A172 (cell line): Measurements from ENCODE around the gene SBNO2. TPM values are rescaled to one million over a fixed set of nuclear protein-coding genes. Genes with fewer than 3 reads are reported as not detected.

Source experiments
- DNase-seq: peaks from one replicate; pipeline ENCODE4 v3.0.0-alpha.2; 2015; ENCODE audit warnings: low spot score
- total RNA-seq: library from RNA; depleted of rRNA; stranded (reverse); fragments of >200 nt; shearing (Covaris generic); gene quantifications from 2 replicates; pipeline ENCODE4 v1.2.3, GENCODE V29; 2014; rRNA removed

The SBNO2 gene
- total RNA-seq, 1 experiment from 2014 or later, result 51.1 TPM

- DNase-seq, result no peak
These were observed 110.8 kb downstream of the SBNO2 start for GRCh38 chr19:1063030-1063908.

DNA sequence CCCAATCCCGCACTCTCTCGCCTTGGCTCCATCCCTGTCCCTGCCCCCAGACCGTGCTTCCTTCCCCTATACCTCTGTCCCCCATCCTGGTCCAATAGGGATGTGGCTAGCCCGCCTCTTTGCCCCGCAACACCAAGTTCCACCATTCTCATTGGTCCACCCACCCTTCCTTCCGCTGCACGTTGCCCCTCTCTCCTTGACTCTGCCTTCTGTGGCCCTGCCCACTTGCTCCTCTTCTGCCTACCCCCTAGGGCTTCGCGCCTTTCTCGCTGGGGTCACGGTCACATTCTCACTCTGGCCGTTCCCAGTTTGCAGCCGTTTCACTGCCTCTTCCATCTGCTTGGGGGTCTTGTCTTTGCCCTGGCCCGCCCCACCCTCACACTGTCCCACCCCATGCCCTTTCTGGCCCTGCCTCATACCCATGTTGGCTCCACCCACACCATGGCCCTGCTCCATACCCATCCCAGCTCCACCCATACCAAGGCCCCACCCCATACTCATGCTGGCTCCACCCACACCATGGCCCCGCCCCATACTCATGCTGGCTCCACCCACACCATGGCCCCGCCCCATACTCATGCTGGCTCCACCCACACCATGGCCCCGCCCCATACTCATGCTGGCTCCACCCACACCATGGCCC lies 111.6 kb downstream of the SBNO2 start:
- no peak for DNase-seq

GRCh38 chr19:1061987-1062386 lies 112.1 kb downstream of the SBNO2 start:
- DNase-seq, result no peak

DNA sequence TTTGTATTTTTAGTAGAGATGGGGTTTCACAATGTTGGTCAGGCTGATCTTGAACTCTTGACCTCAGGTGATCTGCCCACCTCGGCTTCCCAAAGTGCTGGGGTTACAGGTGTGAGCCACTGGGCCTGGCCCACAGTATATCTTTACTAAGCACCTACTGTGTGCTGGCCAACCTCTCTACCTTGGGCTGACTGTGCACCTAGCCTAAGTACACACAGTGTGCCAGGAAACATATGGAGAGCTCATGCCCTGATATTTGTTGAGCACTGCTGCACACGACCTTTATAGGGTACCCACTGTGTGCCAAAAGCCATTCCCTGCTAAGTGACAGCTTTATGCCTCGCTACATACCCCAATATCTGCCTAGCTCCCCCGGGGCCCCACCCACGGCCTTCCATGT lies 113.4 kb downstream of the SBNO2 start:
- no peak for DNase-seq

GRCh38 chr19:1058112-1058511 lies 116.0 kb downstream of the SBNO2 start:
- no peak for DNase-seq

Other genes with a start within 250 kb of the SBNO2 start
- 2.4 and 4.4 TPM in 2 replicates for gene ARID3A, start 248.2 kb downstream of the SBNO2 start, total RNA-seq
- 41.8 and 42.6 TPM in 2 replicates for gene WDR18, start 189.9 kb downstream of the SBNO2 start, total RNA-seq
- 0.38 TPM in 1 of 2 replicates, not detected in the other for gene GRIN3B, start 173.8 kb downstream of the SBNO2 start, total RNA-seq
- gene TMEM259, start 153.1 kb downstream of the SBNO2 start, total RNA-seq, result 104 and 131 TPM in 2 replicates
- gene RNU6-2, start 152.7 kb downstream of the SBNO2 start, total RNA-seq, result not detected in 2 replicates
- gene CNN2, start 147.7 kb downstream of the SBNO2 start, total RNA-seq, result 219 and 243 TPM in 2 replicates
- gene ABCA7, start 134.2 kb downstream of the SBNO2 start, total RNA-seq, result 5.1 and 8.6 TPM in 2 replicates
- gene ARHGAP45, start 107.1 kb downstream of the SBNO2 start, total RNA-seq, result 3.1 and 4.9 TPM in 2 replicates
- gene POLR2E, start 78.9 kb downstream of the SBNO2 start, total RNA-seq, result 265 and 318 TPM in 2 replicates
- 323 and 353 TPM in 2 replicates for gene GPX4, start 70.3 kb downstream of the SBNO2 start, total RNA-seq
- 87.8 and 98.9 TPM in 2 replicates for gene STK11, start 31.5 kb upstream of the SBNO2 start, total RNA-seq
- gene CBARP, start 63.7 kb upstream of the SBNO2 start, total RNA-seq, result 0.93 and 0.95 TPM in 2 replicates
- gene ATP5F1D, start 67.5 kb upstream of the SBNO2 start, total RNA-seq, result 42.2 and 78.9 TPM in 2 replicates
- 7.0 and 19.2 TPM in 2 replicates for gene MIDN, start 74.3 kb upstream of the SBNO2 start, total RNA-seq
- gene CIRBP, start 95.1 kb upstream of the SBNO2 start, total RNA-seq, result 124 and 266 TPM in 2 replicates
- 90.5 and 93.6 TPM in 2 replicates for gene FAM174C, start 101.3 kb upstream of the SBNO2 start, total RNA-seq
- gene EFNA2, start 111.6 kb upstream of the SBNO2 start, total RNA-seq, result 9.1 and 9.9 TPM in 2 replicates
- gene NDUFS7, start 209.6 kb upstream of the SBNO2 start, total RNA-seq, result 169 and 186 TPM in 2 replicates
- 101 and 117 TPM in 2 replicates for gene GAMT, start 227.3 kb upstream of the SBNO2 start, total RNA-seq
- gene DAZAP1, start 233.3 kb upstream of the SBNO2 start, total RNA-seq, result 84.8 and 110 TPM in 2 replicates